Hepatocyte (in vitro differentiated cells): Measurements from ENCODE around the gene POP5. TPM values are rescaled to one million over a fixed set of nuclear protein-coding genes. Genes with fewer than 3 reads are reported as not detected.
"Not testable (repeated sequence)": the region's sequence is repeated elsewhere in the genome, so short reads cannot be mapped to it uniquely, and the experiment has no call there.

Experiments used
- DNase-seq: peaks from one replicate; pipeline ENCODE4 v3.0.0-alpha.2; 2016; ENCODE audit warnings: low spot score
- H2AFZ ChIP-seq: fragments of 200-600 bp; sonication (generic); 2 replicates; pipeline ENCODE4 v1.6.0; 2016; ENCODE audit warnings: antibody characterized with exemption, mild to moderate bottlenecking
- H3K27ac ChIP-seq: fragments of 200-600 bp; sonication (generic); 2 replicates; pipeline ENCODE4 v1.5.1; 2016; ENCODE audit warnings: mild to moderate bottlenecking
- H3K27me3 ChIP-seq: fragments of 200-600 bp; sonication (generic); 2 replicates; pipeline ENCODE4 v1.6.1; 2016
- H3K36me3 ChIP-seq: fragments of 200-600 bp; sonication (generic); replicated peaks from 2 replicates; pipeline ENCODE4 v1.5.1; 2016; ENCODE audit warnings: low read depth; ENCODE audit not compliant: insufficient read depth
- H3K4me1 ChIP-seq: fragments of 200-600 bp; sonication (generic); 2 replicates; pipeline ENCODE4 v1.5.1; 2016; ENCODE audit warnings: mild to moderate bottlenecking, moderate library complexity; ENCODE audit not compliant: insufficient read depth
- H3K4me2 ChIP-seq: fragments of 200-600 bp; sonication (generic); 2 replicates; pipeline ENCODE4 v1.6.0; 2016
- H3K4me3 ChIP-seq: fragments of 200-600 bp; sonication (generic); 2 replicates; pipeline ENCODE4 v1.5.1; 2016; ENCODE audit warnings: mild to moderate bottlenecking
- H3K79me2 ChIP-seq: fragments of 200-600 bp; sonication (generic); 2 replicates; pipeline ENCODE4 v1.6.0; 2017; ENCODE audit warnings: mild to moderate bottlenecking
- H3K9me2 ChIP-seq: fragments of 200-600 bp; sonication (generic); replicated peaks from 2 replicates; pipeline ENCODE4 v1.6.0; 2017; ENCODE audit warnings: mild to moderate bottlenecking; ENCODE audit not compliant: insufficient read depth
- H3K9me3 ChIP-seq: fragments of 200-600 bp; sonication (generic); 2 replicates; pipeline ENCODE4 v1.5.1; 2016; ENCODE audit warnings: low read depth, mild to moderate bottlenecking
- H4K20me1 ChIP-seq: fragments of 200-600 bp; sonication (generic); 2 replicates; pipeline ENCODE4 v1.6.0; 2016; ENCODE audit warnings: mild to moderate bottlenecking; ENCODE audit not compliant: insufficient read depth, poor library complexity, severe bottlenecking
- CTCF ChIP-seq: fragments of 200-600 bp; sonication (generic); IDR thresholded peaks from 2 replicates; pipeline ENCODE4 v1.5.1; 2016; ENCODE audit warnings: antibody characterized with exemption, mild to moderate bottlenecking; ENCODE audit not compliant: poor library complexity
- EZH2 ChIP-seq: fragments of 200-600 bp; sonication (generic); IDR thresholded peaks from 2 replicates; pipeline ENCODE4 v1.6.1; 2016; ENCODE audit warnings: antibody characterized with exemption, mild to moderate bottlenecking, borderline replicate concordance
- EZH2phosphoT487 ChIP-seq: fragments of 200-600 bp; sonication (generic); IDR thresholded peaks from one replicate; pipeline ENCODE4 v1.6.1; 2018; ENCODE audit warnings: antibody characterized with exemption, mild to moderate bottlenecking, low read depth, moderate library complexity; ENCODE audit not compliant: unreplicated experiment, severe bottlenecking
- WGBS: methylation state at CpG from one replicate; pipeline ENCODE4 v1.1.6; 2016; ENCODE audit warnings: low lambda C conversion rate; ENCODE audit errors: missing lambda C conversion rate; 5-methylcytosine and 5-hydroxymethylcytosine counted together
- polyA plus RNA-seq: library from polyadenylated mRNA; unstranded; fragments of >200 nt; fragmentation: Nextera tagmentation; extraction: Ambion mirVana; gene quantifications from 2 replicates; pipeline ENCODE4 v1.2.1, GENCODE V29; 2016
- total RNA-seq: library from RNA; depleted of rRNA; stranded (reverse); fragments of >200 nt; gene quantifications from 2 replicates; pipeline ENCODE4 v1.2.3, GENCODE V29; 2014

POP5 gene
- total and polyA plus RNA-seq, 2 experiments from 2014 or later: 29.3 to 51.1 TPM

GRCh38 chr12:120625557-120626419 lies 44.6 kb upstream of the POP5 start:
- H3K36me3 ChIP-seq: no peaks in the 10 kb centered on the region
- no peak for TF ChIP-seq EZH2
- peak; percentile 12 for TF ChIP-seq CTCF
- TF ChIP-seq EZH2phosphoT487: no peak
- no peak overlapping the region for H3K27ac ChIP-seq
- H3K9me2 ChIP-seq: no peaks in the 10 kb centered on the region
- H3K9me3 ChIP-seq: no peaks in the 10 kb centered on the region
- H4K20me1 ChIP-seq: no peaks in the 10 kb centered on the region
- 79% methylated on average over 26 of the region's 26 CpGs for WGBS
- no peak overlapping the region for H3K4me3 ChIP-seq
- H3K79me2 ChIP-seq: no peaks in the 10 kb centered on the region
- H2AFZ ChIP-seq: no peak overlapping the region
- H3K4me2 ChIP-seq: no peak overlapping the region
- no peaks in the 10 kb centered on the region for H3K4me1 ChIP-seq
- no peak for DNase-seq
- no peaks in the 10 kb centered on the region for H3K27me3 ChIP-seq

GRCh38 chr12:120620624-120621023 lies 39.4 kb upstream of the POP5 start:
- H3K4me2 ChIP-seq: no peak overlapping the region
- TF ChIP-seq EZH2phosphoT487 (no peak), CTCF (no peak), EZH2 (no peak)
- H3K79me2 ChIP-seq: no peaks in the 10 kb centered on the region
- H3K4me3 ChIP-seq: no peak overlapping the region
- no peaks in the 10 kb centered on the region for H4K20me1 ChIP-seq
- H3K27ac ChIP-seq: no peak overlapping the region
- no peaks in the 10 kb centered on the region for H3K4me1 ChIP-seq
- no peaks in the 10 kb centered on the region for H3K9me2 ChIP-seq
- DNase-seq: peak; percentile 53
- no peak overlapping the region for H2AFZ ChIP-seq
- 86% methylated on average over 2 of the region's 2 CpGs for WGBS
- no peaks in the 10 kb centered on the region for H3K9me3 ChIP-seq
- H3K36me3 ChIP-seq: no peaks in the 10 kb centered on the region
- H3K27me3 ChIP-seq: peaks cover 15% of the 10 kb centered on the region

- no peak overlapping the region for H3K4me2 ChIP-seq
- no peaks in the 10 kb centered on the region for H3K36me3 ChIP-seq
- no peaks in the 10 kb centered on the region for H3K9me3 ChIP-seq
- H3K79me2 ChIP-seq: no peaks in the 10 kb centered on the region
- H3K4me3 ChIP-seq: no peak overlapping the region
- H3K27ac ChIP-seq: no peak overlapping the region
- TF ChIP-seq CTCF: no peak
- no peak for TF ChIP-seq EZH2
- TF ChIP-seq EZH2phosphoT487: no peak
- peaks cover 20% of the 10 kb centered on the region for H3K27me3 ChIP-seq
- H3K9me2 ChIP-seq: no peaks in the 10 kb centered on the region
- no peak overlapping the region for H2AFZ ChIP-seq
- 38% methylated on average over 8 of the region's 8 CpGs for WGBS
- no peaks in the 10 kb centered on the region for H3K4me1 ChIP-seq
- DNase-seq: no peak
- H4K20me1 ChIP-seq: no peaks in the 10 kb centered on the region
Observed at GRCh38 chr12:120618954-120619615, 37.9 kb upstream of the POP5 start.

- H2AFZ ChIP-seq, H3K36me3 ChIP-seq, H3K79me2 ChIP-seq, H3K27ac ChIP-seq, H4K20me1 ChIP-seq, H3K4me1 ChIP-seq, DNase-seq, H3K4me3 ChIP-seq, H3K9me2 ChIP-seq, H3K4me2 ChIP-seq, H3K9me3 ChIP-seq: not testable (repeated sequence)
- 98% methylated on average over 4 of the region's 4 CpGs for WGBS
- peaks cover 20% of the 10 kb centered on the region for H3K27me3 ChIP-seq
Observed at GRCh38 chr12:120617767-120618166, 36.6 kb upstream of the POP5 start.

- not testable (repeated sequence) for H3K9me2 ChIP-seq, H3K36me3 ChIP-seq, H2AFZ ChIP-seq, H3K79me2 ChIP-seq, H3K4me1 ChIP-seq, H3K4me3 ChIP-seq, H3K27ac ChIP-seq, H4K20me1 ChIP-seq, H3K4me2 ChIP-seq, H3K9me3 ChIP-seq, DNase-seq
- H3K27me3 ChIP-seq: peaks cover 20% of the 10 kb centered on the region
- WGBS: 91% methylated on average over 3 of the region's 3 CpGs
Observed at GRCh38 chr12:120617193-120617592, 36.0 kb upstream of the POP5 start.
